GM18505 (cell line): Measurements from ENCODE around the gene CAPRIN1.
"Not testable (repeated sequence)": the region's sequence is repeated elsewhere in the genome, so short reads cannot be mapped to it uniquely, and the experiment has no call there.

Experiments used
- ATAC-seq: cut with Tn5 transposase; IDR thresholded peaks from one replicate; pipeline ENCODE4 v1.9.1; 2021; ENCODE audit not compliant: unreplicated experiment
- POLR2A ChIP-seq: IDR thresholded peaks from 4 replicates; pipeline ENCODE4 v1.6.1; 2011; ENCODE audit warnings: borderline replicate concordance; ENCODE audit not compliant: insufficient read depth, insufficient read length; ENCODE audit errors: extremely low read depth

The CAPRIN1 gene

GRCh38 chr11:34056672-34057071 is 5.1 kb downstream of the CAPRIN1 start:
- no peak for TF ChIP-seq POLR2A
- no peak for ATAC-seq

GRCh38 chr11:34063061-34063795 is 11.7 kb downstream of the CAPRIN1 start:
- ATAC-seq: no peak

GRCh38 chr11:34064291-34064690 is 12.8 kb downstream of the CAPRIN1 start:
- TF ChIP-seq POLR2A: no peak
- no peak for ATAC-seq

More at GRCh38 chr11:34063061-34063795, 11.7 kb downstream of the CAPRIN1 start:
- no peak for TF ChIP-seq POLR2A

- no peak for ATAC-seq
- no peak for TF ChIP-seq POLR2A
Observed at GRCh38 chr11:34065505-34066203, 14.1 kb downstream of the CAPRIN1 start.

GRCh38 chr11:34066766-34067165 is 15.2 kb downstream of the CAPRIN1 start:
- not testable (repeated sequence) for ATAC-seq

GRCh38 chr11:34067383-34068065 is 16.0 kb downstream of the CAPRIN1 start:
- TF ChIP-seq POLR2A: no peak
- no peak for ATAC-seq

GRCh38 chr11:34068111-34068510 is 16.6 kb downstream of the CAPRIN1 start:
- no peak for ATAC-seq
- no peak for TF ChIP-seq POLR2A

GRCh38 chr11:34071306-34071705 is 19.8 kb downstream of the CAPRIN1 start:
- not testable (repeated sequence) for ATAC-seq

GRCh38 chr11:34072041-34072440 is 20.5 kb downstream of the CAPRIN1 start:
- no peak for ATAC-seq

GRCh38 chr11:34072832-34073231 is 21.3 kb downstream of the CAPRIN1 start:
- no peak for ATAC-seq
- no peak for TF ChIP-seq POLR2A

More at GRCh38 chr11:34072041-34072440, 20.5 kb downstream of the CAPRIN1 start:
- TF ChIP-seq POLR2A: no peak

GRCh38 chr11:34074391-34074790 is 22.9 kb downstream of the CAPRIN1 start:
- ATAC-seq: no peak
- no peak for TF ChIP-seq POLR2A

- ATAC-seq: no peak
- no peak for TF ChIP-seq POLR2A
Observed at GRCh38 chr11:34075178-34075820, 23.8 kb downstream of the CAPRIN1 start.

- no peak for ATAC-seq
- TF ChIP-seq POLR2A: no peak
Observed at GRCh38 chr11:34080609-34081008, 29.1 kb downstream of the CAPRIN1 start.

GRCh38 chr11:34084637-34085036 is 33.1 kb downstream of the CAPRIN1 start:
- ATAC-seq: no peak
- no peak for TF ChIP-seq POLR2A
